ENCODE data around the gene PCDHGA2.
"Not testable (repeated sequence)": the region's sequence is repeated elsewhere in the genome, so short reads cannot be mapped to it uniquely, and the experiment has no call there.

The PCDHGA2 gene

GRCh38 chr5:141383345-141383744 is 44.8 kb downstream of the PCDHGA2 start:
- no peak for DNase-seq (ENCODE audit: low read depth)

GRCh38 chr5:141384471-141385267 is 46.1 kb downstream of the PCDHGA2 start:
- DNase-seq (ENCODE audit: low read depth): no peak

DNA sequence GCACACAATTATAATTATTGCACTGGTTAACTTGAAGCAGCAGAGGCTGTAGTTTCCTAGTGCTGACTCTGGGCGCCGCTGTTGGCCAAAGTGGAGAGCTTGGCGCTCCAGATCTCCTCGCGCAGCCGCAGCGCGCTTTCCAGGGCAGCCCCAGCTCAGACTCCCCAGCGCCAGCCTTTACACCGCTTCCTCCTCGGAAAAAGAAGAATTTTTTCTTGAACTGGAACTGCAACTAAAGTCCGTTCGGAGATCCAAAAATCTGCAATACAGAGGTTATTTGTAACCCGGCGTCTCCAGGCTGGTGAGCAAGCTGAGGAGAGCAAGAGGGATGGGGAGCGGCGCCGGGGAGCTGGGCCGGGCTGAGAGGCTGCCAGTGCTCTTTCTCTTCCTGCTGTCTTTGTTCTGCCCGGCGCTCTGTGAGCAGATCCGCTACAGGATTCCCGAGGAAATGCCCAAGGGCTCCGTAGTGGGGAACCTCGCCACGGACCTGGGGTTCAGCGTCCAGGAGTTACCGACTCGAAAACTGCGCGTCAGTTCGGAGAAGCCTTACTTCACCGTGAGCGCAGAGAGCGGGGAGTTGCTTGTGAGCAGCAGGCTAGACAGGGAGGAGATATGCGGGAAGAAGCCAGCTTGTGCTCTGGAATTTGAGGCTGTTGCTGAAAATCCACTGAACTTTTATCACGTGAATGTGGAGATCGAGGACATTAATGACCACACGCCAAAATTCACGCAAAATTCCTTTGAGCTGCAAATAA is 49.2 kb downstream of the PCDHGA2 start, which contains the start of gene PCDHGB4:
PCDHGB4 (plus strand) TSS at position 142 of the 755 bp plus-strand sequence; CDS start at position 329, 187 bp downstream.
- not testable (repeated sequence) for DNase-seq (ENCODE audit: low read depth)

- DNase-seq (ENCODE audit: low read depth): no peak
Observed at GRCh38 chr5:141388661-141389060, 50.1 kb downstream of the PCDHGA2 start.

GRCh38 chr5:141389153-141390042 is 50.8 kb downstream of the PCDHGA2 start:
- no peak for DNase-seq (ENCODE audit: low read depth)

DNA sequence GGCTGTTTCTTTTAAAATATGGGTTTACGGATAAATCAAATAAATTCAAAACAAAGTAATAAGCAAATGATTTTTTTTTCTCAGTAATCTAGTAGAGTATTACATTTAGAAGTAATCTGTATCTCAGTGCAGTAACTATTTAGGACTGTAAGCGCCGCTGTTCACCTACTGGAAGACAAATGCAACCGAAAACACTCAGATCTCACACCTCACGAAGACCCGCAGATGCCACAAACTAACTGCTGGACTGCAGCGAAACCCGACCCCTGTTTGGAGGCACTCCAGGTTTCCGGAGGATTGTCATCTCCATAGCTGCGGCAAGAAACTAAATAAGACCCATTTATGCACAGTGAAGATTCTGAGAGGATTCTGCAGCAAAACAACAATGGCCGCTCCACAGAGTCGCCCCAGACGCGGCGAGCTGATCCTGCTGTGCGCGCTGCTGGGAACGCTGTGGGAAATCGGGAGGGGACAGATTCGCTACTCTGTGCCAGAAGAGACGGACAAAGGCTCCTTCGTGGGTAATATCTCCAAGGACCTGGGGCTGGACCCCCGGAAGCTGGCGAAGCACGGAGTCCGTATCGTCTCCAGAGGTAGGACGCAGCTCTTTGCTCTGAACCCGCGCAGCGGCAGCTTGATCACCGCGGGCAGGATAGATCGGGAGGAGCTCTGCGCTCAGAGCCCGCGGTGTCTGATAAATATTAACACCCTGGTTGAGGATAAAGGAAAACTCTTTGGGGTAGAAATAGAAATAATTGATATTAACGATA is 54.1 kb downstream of the PCDHGA2 start, which contains the start of gene PCDHGA8:
PCDHGA8 (plus strand) TSS at position 205 of the 770 bp plus-strand sequence; CDS start at position 386, 181 bp downstream.
- no peak for DNase-seq (ENCODE audit: low read depth)
